Endodermal cell (in vitro differentiated cells): ENCODE measurements around the gene CTSC. TPM values are rescaled to one million over a fixed set of nuclear protein-coding genes. Genes with fewer than 3 reads are reported as not detected.
A peak's percentile ranks its signal among the peaks of the same experiment; 100 is the strongest.
"Not testable (repeated sequence)": the region's sequence is repeated elsewhere in the genome, so short reads cannot be mapped to it uniquely, and the experiment has no call there.

ENCODE experiments used
- DNase-seq: peaks from one replicate; pipeline ENCODE4 v3.0.0-alpha.2; 2017
- H3K27ac ChIP-seq: 2 replicates; pipeline ENCODE4 v1.5.1; 2013; ENCODE audit warnings: mild to moderate bottlenecking, low read depth, low read length, moderate library complexity
- H3K27me3 ChIP-seq: 2 replicates; pipeline ENCODE4 v1.6.1; 2013; ENCODE audit warnings: mild to moderate bottlenecking, low read length, moderate library complexity; ENCODE audit not compliant: insufficient read depth, control insufficient read depth, poor library complexity, severe bottlenecking
- H3K36me3 ChIP-seq: 2 replicates; pipeline ENCODE4 v1.7.0; 2013; ENCODE audit warnings: mild to moderate bottlenecking, low read length, moderate library complexity; ENCODE audit not compliant: control insufficient read depth, insufficient read depth
- H3K4me1 ChIP-seq: one replicate; pipeline ENCODE4 v1.7.0; 2013; ENCODE audit warnings: low read length; ENCODE audit not compliant: control insufficient read depth, insufficient read depth
- H3K4me3 ChIP-seq: 2 replicates; pipeline ENCODE4 v1.5.1; 2013; ENCODE audit warnings: mild to moderate bottlenecking, low read length, moderate library complexity
- H3K9ac ChIP-seq: 2 replicates; pipeline ENCODE4 v1.6.1; 2013; ENCODE audit warnings: mild to moderate bottlenecking, low read length, moderate library complexity; ENCODE audit not compliant: poor library complexity, severe bottlenecking; ENCODE audit errors: extremely low read depth
- H3K9me3 ChIP-seq: 2 replicates; pipeline ENCODE4 v1.6.1; 2013; ENCODE audit warnings: mild to moderate bottlenecking, low read length, moderate library complexity; ENCODE audit not compliant: control insufficient read depth
- H3K27ac Mint-ChIP-seq: 2 replicates; pipeline ENCODE4 v1.8.0; 2020; ENCODE audit warnings: mixed read lengths
- H3K27me3 Mint-ChIP-seq: 2 replicates; pipeline ENCODE4 v1.8.0; 2021; ENCODE audit warnings: mild to moderate bottlenecking, mixed read lengths; ENCODE audit not compliant: insufficient read depth
- H3K36me3 Mint-ChIP-seq: 2 replicates; pipeline ENCODE4 v1.8.0; 2020; ENCODE audit warnings: low read depth, mixed read lengths
- H3K4me1 Mint-ChIP-seq: 2 replicates; pipeline ENCODE4 v1.8.0; 2020; ENCODE audit warnings: mixed read lengths
- H3K4me3 Mint-ChIP-seq: 2 replicates; pipeline ENCODE4 v1.8.0; 2020; ENCODE audit warnings: mild to moderate bottlenecking, moderate library complexity, mixed read lengths
- H3K9me3 Mint-ChIP-seq: 2 replicates; pipeline ENCODE4 v1.8.0; 2020; ENCODE audit warnings: mild to moderate bottlenecking, mixed read lengths
- WGBS, 2 experiments: methylation state at CpG; one replicate each; pipeline versions ENCODE4 v1.1.5 to v1.1.7; 2013; ENCODE audit warnings: missing lambda C conversion rate in 2 of 2, mixed read lengths in 1 of 2; ENCODE audit not compliant: insufficient coverage in 1 of 2, insufficient read length in 1 of 2; 5-methylcytosine and 5-hydroxymethylcytosine counted together
- total RNA-seq, 2 donors: library from RNA; stranded (reverse); fragmentation: NEBNext Ultra II Directional in 1 of 2; extraction: Animal tissue kit (Norgen Biotek cat#: 25700) in 1 of 2; gene quantifications; 2 replicates in 1 of 2; 3 replicates in 1 of 2; pipeline ENCODE4 v1.2.1, GENCODE V29; 2021
- TF ChIP-seq, protein P1 (sequence below): fragments of 200-600 bp; sonication (generic); conservative IDR thresholded peaks from 2 replicates; pipeline ENCODE4 v1.5.0; 2021; ENCODE audit warnings: antibody characterized with exemption, mild to moderate bottlenecking

CTSC gene
- total RNA-seq, 2 donors from 2014 or later, result 234 to 273 TPM

- H3K27ac Mint-ChIP-seq, result no peak overlapping the region
- no peak for DNase-seq
- TF ChIP-seq, protein P1, sequence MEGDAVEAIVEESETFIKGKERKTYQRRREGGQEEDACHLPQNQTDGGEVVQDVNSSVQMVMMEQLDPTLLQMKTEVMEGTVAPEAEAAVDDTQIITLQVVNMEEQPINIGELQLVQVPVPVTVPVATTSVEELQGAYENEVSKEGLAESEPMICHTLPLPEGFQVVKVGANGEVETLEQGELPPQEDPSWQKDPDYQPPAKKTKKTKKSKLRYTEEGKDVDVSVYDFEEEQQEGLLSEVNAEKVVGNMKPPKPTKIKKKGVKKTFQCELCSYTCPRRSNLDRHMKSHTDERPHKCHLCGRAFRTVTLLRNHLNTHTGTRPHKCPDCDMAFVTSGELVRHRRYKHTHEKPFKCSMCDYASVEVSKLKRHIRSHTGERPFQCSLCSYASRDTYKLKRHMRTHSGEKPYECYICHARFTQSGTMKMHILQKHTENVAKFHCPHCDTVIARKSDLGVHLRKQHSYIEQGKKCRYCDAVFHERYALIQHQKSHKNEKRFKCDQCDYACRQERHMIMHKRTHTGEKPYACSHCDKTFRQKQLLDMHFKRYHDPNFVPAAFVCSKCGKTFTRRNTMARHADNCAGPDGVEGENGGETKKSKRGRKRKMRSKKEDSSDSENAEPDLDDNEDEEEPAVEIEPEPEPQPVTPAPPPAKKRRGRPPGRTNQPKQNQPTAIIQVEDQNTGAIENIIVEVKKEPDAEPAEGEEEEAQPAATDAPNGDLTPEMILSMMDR, result no peak
- Histone ChIP-seq H3K9me3 (no peaks in the 10 kb centered on the region), H3K36me3 (peaks cover 50% of the 10 kb centered on the region), H3K4me3 (no peak overlapping the region), H3K27me3 (no peaks in the 10 kb centered on the region), H3K27ac (no peak overlapping the region), H3K9ac (no peak overlapping the region), H3K4me1 (peaks cover 15% of the 10 kb centered on the region)
- H3K9me3 Mint-ChIP-seq, result no peaks in the 10 kb centered on the region
- WGBS, 2 experiments, result 93% methylated on average over 2 of the region's 2 CpGs; no CpG with 5 or more reads in 1 of the 2 experiments
- peaks cover 82% of the 10 kb centered on the region for H3K36me3 Mint-ChIP-seq
- H3K27me3 Mint-ChIP-seq, result no peaks in the 10 kb centered on the region
- H3K4me1 Mint-ChIP-seq, result peaks cover 85% of the 10 kb centered on the region
- H3K4me3 Mint-ChIP-seq, result no peak overlapping the region
Observed at GRCh38 chr11:88327061-88327460, 10.5 kb downstream of the CTSC start.

DNA sequence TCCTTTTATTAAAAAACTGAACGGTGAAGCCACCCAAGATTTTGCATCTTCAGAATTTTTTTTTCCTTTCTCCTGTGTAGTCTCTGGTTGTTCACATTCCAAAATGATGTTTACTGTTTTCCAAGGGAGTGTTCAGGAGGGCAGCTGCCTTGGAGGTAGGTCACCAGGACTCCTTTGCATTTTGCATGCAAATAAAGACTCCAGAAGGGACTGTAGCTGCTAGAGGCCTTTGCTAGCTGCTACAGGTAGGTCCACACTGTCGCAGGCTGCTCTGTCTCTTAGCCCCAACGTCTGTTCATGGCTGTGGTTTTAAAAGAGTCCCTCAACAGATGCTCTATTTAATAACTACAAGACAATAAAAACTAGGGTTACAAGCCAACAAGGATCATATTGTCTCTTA, 11.4 kb downstream of the CTSC start:
- no peak overlapping the region for H3K9ac ChIP-seq
- H3K36me3 ChIP-seq, result peaks cover 50% of the 10 kb centered on the region
- TF ChIP-seq, protein P1, result no peak
- H3K27ac Mint-ChIP-seq, result peak overlapping the region; percentile 52
- H3K9me3 ChIP-seq, result peaks cover 9% of the 10 kb centered on the region
- H3K4me1 ChIP-seq, result peaks cover 15% of the 10 kb centered on the region
- peaks cover 83% of the 10 kb centered on the region for H3K36me3 Mint-ChIP-seq
- H3K4me1 Mint-ChIP-seq, result peaks cover 78% of the 10 kb centered on the region
- no peaks in the 10 kb centered on the region for H3K27me3 Mint-ChIP-seq
- DNase-seq, result no peak
- 76% methylated on average over 3 of the region's 3 CpGs; no CpG with 5 or more reads in 1 of the 2 experiments for WGBS, 2 experiments
- no peak overlapping the region for H3K4me3 ChIP-seq
- no peak overlapping the region for H3K27ac ChIP-seq
- H3K4me3 Mint-ChIP-seq, result no peak overlapping the region
- H3K27me3 ChIP-seq, result no peaks in the 10 kb centered on the region
- peaks cover 5% of the 10 kb centered on the region for H3K9me3 Mint-ChIP-seq

DNA sequence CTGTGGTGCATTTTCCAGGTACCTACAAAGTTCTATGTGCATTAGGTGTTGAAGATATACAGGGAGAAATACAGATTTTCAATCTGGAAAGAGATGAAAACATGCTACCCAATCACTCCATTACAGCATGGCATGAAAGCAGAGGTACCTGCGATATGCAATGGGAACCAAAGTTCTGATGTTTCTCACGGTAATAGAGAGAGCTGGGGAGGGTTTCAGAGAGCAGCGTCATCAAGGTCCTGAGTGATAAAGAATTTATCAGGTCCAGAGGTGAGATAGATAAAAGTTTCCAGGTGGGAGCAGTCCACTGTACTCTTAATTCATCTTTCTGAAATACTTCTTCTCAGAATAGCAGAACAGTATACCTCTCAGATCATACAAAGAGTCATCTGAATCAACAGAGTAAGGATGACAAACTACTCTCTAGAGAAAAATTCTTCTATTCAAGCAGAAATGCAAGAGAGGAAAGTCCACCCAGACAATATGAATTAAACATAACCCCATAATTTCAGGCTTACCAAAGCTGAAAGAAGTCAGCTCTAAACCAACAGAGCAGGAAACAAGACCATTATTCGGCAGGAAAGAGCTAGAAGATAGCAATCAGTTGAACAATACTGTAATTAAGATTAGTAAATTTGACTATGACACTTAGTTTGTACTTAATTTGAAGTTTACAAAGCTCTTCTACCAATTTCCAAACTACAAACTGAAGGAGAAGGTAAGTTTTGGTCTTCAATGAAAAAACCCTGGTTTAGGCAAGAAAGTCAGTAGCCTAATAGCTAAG, 12.8 kb downstream of the CTSC start:
- H3K4me1 Mint-ChIP-seq, result peaks cover 75% of the 10 kb centered on the region
- no peaks in the 10 kb centered on the region for H3K27me3 ChIP-seq
- peaks cover 10% of the 10 kb centered on the region for H3K9me3 ChIP-seq
- peak overlapping the region; percentile 59 for H3K4me3 ChIP-seq
- peaks cover 5% of the 10 kb centered on the region for H3K9me3 Mint-ChIP-seq
- H3K27me3 Mint-ChIP-seq, result no peaks in the 10 kb centered on the region
- H3K9ac ChIP-seq, result peak overlapping the region; percentile 17
- H3K4me1 ChIP-seq, result peaks cover 15% of the 10 kb centered on the region
- H3K36me3 Mint-ChIP-seq, result peaks cover 78% of the 10 kb centered on the region
- peak overlapping the region; percentile 10 for H3K4me3 Mint-ChIP-seq
- no peak overlapping the region for H3K27ac ChIP-seq
- 67 to 90% methylated on average over 3 to 4 of the region's 4 CpGs for WGBS, 2 experiments
- peaks cover 42% of the 10 kb centered on the region for H3K36me3 ChIP-seq
- H3K27ac Mint-ChIP-seq, result peak overlapping the region; percentile 91
- TF ChIP-seq, protein P1, result no peak
- no peak for DNase-seq

- Mint-ChIP-seq H3K27ac (peak overlapping the region; percentile 91), H3K4me3 (peak overlapping the region; percentile 10), H3K4me1 (peaks cover 64% of the 10 kb centered on the region), H3K36me3 (peaks cover 63% of the 10 kb centered on the region)
- peaks cover 24% of the 10 kb centered on the region for H3K36me3 ChIP-seq
- H3K27me3 ChIP-seq, H3K27me3 Mint-ChIP-seq, DNase-seq, H3K9me3 Mint-ChIP-seq, H3K9me3 ChIP-seq, H3K9ac ChIP-seq, H3K27ac ChIP-seq: not testable (repeated sequence)
- H3K4me3 ChIP-seq, result peak overlapping the region; percentile 59
- H3K4me1 ChIP-seq, result peaks cover 13% of the 10 kb centered on the region
- 88 to 92% methylated on average over 7 to 8 of the region's 8 CpGs for WGBS, 2 experiments
Observed at GRCh38 chr11:88322881-88323280, 14.7 kb downstream of the CTSC start.

GRCh38 chr11:88321412-88321811, 16.1 kb downstream of the CTSC start:
- H3K9me3 Mint-ChIP-seq, H3K27ac Mint-ChIP-seq, H3K4me3 ChIP-seq, H3K9me3 ChIP-seq, H3K27me3 ChIP-seq, H3K27me3 Mint-ChIP-seq, H3K9ac ChIP-seq, H3K4me1 ChIP-seq, DNase-seq, H3K4me3 Mint-ChIP-seq, H3K27ac ChIP-seq: not testable (repeated sequence)
- peaks cover 16% of the 10 kb centered on the region for H3K36me3 ChIP-seq
- H3K4me1 Mint-ChIP-seq, result peaks cover 50% of the 10 kb centered on the region
- peaks cover 62% of the 10 kb centered on the region for H3K36me3 Mint-ChIP-seq
